Measurements from ENCODE around the gene ASIC2. TPM values are rescaled to one million over a fixed set of nuclear protein-coding genes. Genes with fewer than 3 reads are reported as not detected.

Gene ASIC2
- total RNA-seq, 1 experiment from 2014 or later, result 0.74 TPM

- no peak overlapping the region for H3K4me2 ChIP-seq (ENCODE audit: insufficient read depth, insufficient read length, low read length)
- H2BK12ac ChIP-seq (ENCODE audit: insufficient read length, low read depth, low read length), result no peak overlapping the region
- Mint-ChIP-seq H3K4me1 (peaks cover 0 to 7% of the 10 kb centered on the region in 2 experiments), H3K36me3 (ENCODE audit: insufficient read depth in 1 of 3, low read depth in 3 of 3) (no peaks in the 10 kb centered on the region; a peak in 1 of 7 replicates), H3K27me3 (ENCODE audit: low read depth) (peaks cover 2% of the 10 kb centered on the region; the same call in 1 of the 2 replicates), H3K9me3 (no peaks in the 10 kb centered on the region; a peak in 1 of 5 replicates), H3K4me3 (no peak overlapping the region), H3K27ac (peak overlapping the region in 1 of 3 experiments; percentile 91; a peak in 1 of 7 replicates)
- H3T11ph ChIP-seq (ENCODE audit: low read length), result no peak overlapping the region
- no peaks in the 10 kb centered on the region for H3K27me3 ChIP-seq (ENCODE audit: insufficient read depth, low read length)
- H3K23me2 ChIP-seq (ENCODE audit: insufficient read length, low read depth, low read length, poor library complexity, severe bottlenecking), result no peaks in the 10 kb centered on the region
- no peak overlapping the region for H3K23ac ChIP-seq (ENCODE audit: insufficient read length, low read depth, low read length)
- no peaks in the 10 kb centered on the region for H3K9me3 ChIP-seq (ENCODE audit: control insufficient read depth, low read depth, low read length)
- no peak overlapping the region for H2BK15ac ChIP-seq (ENCODE audit: low read depth, low read length)
- no peak for DNase-seq
- no peak overlapping the region for H3K9ac ChIP-seq (ENCODE audit: extremely low read depth, insufficient read length, low read length)
- H3K4ac ChIP-seq (ENCODE audit: low read depth, low read length), result no peak overlapping the region
- H2BK5ac ChIP-seq (ENCODE audit: insufficient read length, low read length), result no peak overlapping the region
- no CpG with 5 or more reads among the region's 8 CpGs for WGBS (ENCODE audit: extremely low coverage, insufficient read length, low lambda C conversion rate)
- H2AFZ ChIP-seq (ENCODE audit: low read length), result no peak overlapping the region
- H2BK120ac ChIP-seq (ENCODE audit: low read depth, low read length, poor library complexity, severe bottlenecking), result no peak overlapping the region
- no peak overlapping the region for H3K56ac ChIP-seq (ENCODE audit: insufficient read length, low read depth, low read length)
- H4K8ac ChIP-seq (replicated peaks; ENCODE audit: insufficient read length, low read depth, low read length), result no peak overlapping the region
- H4K91ac ChIP-seq (ENCODE audit: insufficient read length, low read depth, low read length), result no peak overlapping the region
- TF ChIP-seq CTCF (conservative IDR thresholded peaks at IDR 0.05), result no peak
- H2BK20ac ChIP-seq (ENCODE audit: low read depth, low read length, poor library complexity, severe bottlenecking), result no peak overlapping the region
- H3K18ac ChIP-seq (ENCODE audit: insufficient read length, low read depth, low read length), result no peak overlapping the region
- H3K27ac ChIP-seq (ENCODE audit: insufficient read length, low read depth, low read length), result no peak overlapping the region
- H3K79me1 ChIP-seq (ENCODE audit: insufficient read depth, low read depth, low read length, poor library complexity, severe bottlenecking), result no peaks in the 10 kb centered on the region
- H2AK5ac ChIP-seq (ENCODE audit: insufficient read length, low read length), result no peak overlapping the region
- H4K5ac ChIP-seq (ENCODE audit: insufficient read length, low read depth, low read length), result no peak overlapping the region
- no peak overlapping the region for H3K14ac ChIP-seq (ENCODE audit: insufficient read depth, low read length)
- H3K4me1 ChIP-seq (ENCODE audit: insufficient read depth, low read length), result no peaks in the 10 kb centered on the region
- no peaks in the 10 kb centered on the region for H3K79me2 ChIP-seq (ENCODE audit: insufficient read depth, low read length)
- no peaks in the 10 kb centered on the region for H4K20me1 ChIP-seq (ENCODE audit: control insufficient read depth, insufficient read depth, insufficient read length)
These were observed 280.5 kb downstream of the ASIC2 start for GRCh38 chr17:33012522-33013033.

Data from H9 (cell line).